ENCODE results near the gene AK5.

Gene AK5

GRCh38 chr1:77585610-77586314 is 303.9 kb downstream of the AK5 start:
- DNase-seq (ENCODE audit: low read depth, low spot score) = no peak

GRCh38 chr1:77589231-77589630 is 307.4 kb downstream of the AK5 start:
- no peak for DNase-seq (ENCODE audit: low read depth, low spot score)

GRCh38 chr1:77590651-77591050 is 308.8 kb downstream of the AK5 start:
- DNase-seq (ENCODE audit: low read depth, low spot score) = no peak

GRCh38 chr1:77592906-77593305 is 311.1 kb downstream of the AK5 start:
- DNase-seq (ENCODE audit: low read depth, low spot score) = no peak

- no peak for DNase-seq (ENCODE audit: low read depth, low spot score)
Measured at GRCh38 chr1:77594366-77595112, 312.7 kb downstream of the AK5 start.

- DNase-seq (ENCODE audit: low read depth, low spot score) = no peak
Measured at GRCh38 chr1:77597310-77597709, 315.5 kb downstream of the AK5 start.

- DNase-seq (ENCODE audit: low read depth, low spot score) = no peak
Measured at GRCh38 chr1:77605246-77606026, 323.6 kb downstream of the AK5 start.

- DNase-seq (ENCODE audit: low read depth, low spot score) = no peak
Measured at GRCh38 chr1:77608893-77609292, 327.1 kb downstream of the AK5 start.
